ENCODE results near the gene PDXDC1.

DNA sequence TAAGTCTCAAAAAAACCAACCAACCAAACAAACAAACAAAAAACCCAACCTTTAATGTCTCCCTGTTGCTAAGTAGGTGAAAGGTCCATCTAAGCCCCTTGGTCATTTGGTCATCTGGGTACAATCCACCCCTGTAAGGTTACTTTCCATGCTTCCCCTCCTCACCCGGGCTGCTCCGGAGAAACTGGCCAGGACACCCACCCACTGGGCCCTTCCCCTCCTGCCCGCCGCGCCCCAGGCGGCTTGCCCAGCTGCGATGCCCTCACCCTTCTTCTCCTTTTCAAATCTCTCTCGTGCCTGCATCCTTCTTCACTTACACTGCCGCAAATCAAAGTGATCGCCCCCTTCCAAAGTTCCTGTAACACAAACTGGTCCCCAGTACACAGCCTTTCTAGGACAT lies 79.1 kb downstream of the PDXDC1 start:
- TF ChIP-seq, protein P1, sequence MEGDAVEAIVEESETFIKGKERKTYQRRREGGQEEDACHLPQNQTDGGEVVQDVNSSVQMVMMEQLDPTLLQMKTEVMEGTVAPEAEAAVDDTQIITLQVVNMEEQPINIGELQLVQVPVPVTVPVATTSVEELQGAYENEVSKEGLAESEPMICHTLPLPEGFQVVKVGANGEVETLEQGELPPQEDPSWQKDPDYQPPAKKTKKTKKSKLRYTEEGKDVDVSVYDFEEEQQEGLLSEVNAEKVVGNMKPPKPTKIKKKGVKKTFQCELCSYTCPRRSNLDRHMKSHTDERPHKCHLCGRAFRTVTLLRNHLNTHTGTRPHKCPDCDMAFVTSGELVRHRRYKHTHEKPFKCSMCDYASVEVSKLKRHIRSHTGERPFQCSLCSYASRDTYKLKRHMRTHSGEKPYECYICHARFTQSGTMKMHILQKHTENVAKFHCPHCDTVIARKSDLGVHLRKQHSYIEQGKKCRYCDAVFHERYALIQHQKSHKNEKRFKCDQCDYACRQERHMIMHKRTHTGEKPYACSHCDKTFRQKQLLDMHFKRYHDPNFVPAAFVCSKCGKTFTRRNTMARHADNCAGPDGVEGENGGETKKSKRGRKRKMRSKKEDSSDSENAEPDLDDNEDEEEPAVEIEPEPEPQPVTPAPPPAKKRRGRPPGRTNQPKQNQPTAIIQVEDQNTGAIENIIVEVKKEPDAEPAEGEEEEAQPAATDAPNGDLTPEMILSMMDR (IDR thresholded peaks at IDR 0.05): no peak
- TF ChIP-seq POLR2A (IDR thresholded peaks at IDR 0.05): no peak
